SK-N-SH (cell line): ENCODE results near the gene ST6GALNAC3. TPM values are rescaled to one million over a fixed set of nuclear protein-coding genes. Genes with fewer than 3 reads are reported as not detected.

Experiments used
- CTCF ChIA-PET: fragments of 300-600, 350-600 bp; formaldehyde crosslinking; extraction: SDS; loops from one replicate; lab custom pipeline; 2021; lab: Yijun Ruan, JAX
- POLR2A ChIA-PET: fragments of 350-600 bp; sonication (Branson Sonifier 250); formaldehyde crosslinking; extraction: SDS; loops from one replicate; lab custom pipeline; 2020; ENCODE audit warnings: antibody characterized with exemption, inconsistent platforms; lab: Yijun Ruan, JAX
- DNase-seq: peaks from one replicate; pipeline ENCODE4 v3.0.0; 2012
- H2AFZ ChIP-seq: fragments of 200-600 bp; sonication (generic); 2 replicates; pipeline ENCODE4 v1.8.1; 2016; ENCODE audit warnings: antibody characterized with exemption, mild to moderate bottlenecking, low read depth
- H3F3A ChIP-seq: fragments of 200-600 bp; sonication (generic); replicated peaks from 2 replicates; pipeline ENCODE3; 2016; ENCODE audit warnings: antibody characterized with exemption, mild to moderate bottlenecking; ENCODE audit not compliant: insufficient read depth
- H3K27ac ChIP-seq, 2 experiments: fragments of 200-500 bp in 1 of 2; fragments of 200-600 bp in 1 of 2; sonication (Bioruptor generic) in 1 of 2; sonication (generic), shearing (Covaris generic) in 1 of 2; 2 replicates each; pipeline versions ENCODE4 v1.5.1 to v1.6.1; 2014 to 2016; ENCODE audit warnings: low read depth in 2 of 2, inconsistent platforms in 1 of 2, low read length in 1 of 2, mild to moderate bottlenecking in 1 of 2, mixed read lengths in 1 of 2
- H3K27me3 ChIP-seq: fragments of 200-600 bp; sonication (generic), shearing (Covaris generic); 2 replicates; pipeline ENCODE4 v1.6.1; 2016; ENCODE audit warnings: mixed run types; ENCODE audit not compliant: insufficient read depth
- H3K36me3 ChIP-seq, 2 experiments: fragments of 200-500 bp in 1 of 2; fragments of 200-600 bp in 1 of 2; sonication (Bioruptor generic) in 1 of 2; sonication (generic) in 1 of 2; replicated peaks in 1 of 2; 2 replicates each; pipeline versions ENCODE3 to v1.5.1; 2014 to 2016; ENCODE audit warnings: low read length in 1 of 2, mild to moderate bottlenecking in 1 of 2; ENCODE audit not compliant: insufficient read depth in 2 of 2, control insufficient read depth in 1 of 2
- H3K4me1 ChIP-seq, 2 experiments: fragments of 200-500 bp in 1 of 2; fragments of 200-600 bp in 1 of 2; sonication (Bioruptor generic) in 1 of 2; sonication (generic), shearing (Covaris generic) in 1 of 2; 2 replicates each; pipeline versions ENCODE4 v1.5.1 to v1.6.1; 2014 to 2016; ENCODE audit warnings: low read depth in 1 of 2, low read length in 1 of 2, mixed run types in 1 of 2; ENCODE audit not compliant: insufficient read depth in 2 of 2, control insufficient read depth in 1 of 2
- H3K4me2 ChIP-seq: fragments of 200-600 bp; sonication (generic), shearing (Covaris generic); 2 replicates; pipeline ENCODE4 v1.6.1; 2017; ENCODE audit warnings: mixed run types
- H3K4me3 ChIP-seq, 2 experiments: fragments of 200-500 bp in 1 of 2; fragments of 200-600 bp in 1 of 2; sonication (Bioruptor generic) in 1 of 2; sonication (generic), shearing (Covaris generic) in 1 of 2; 2 replicates each; pipeline versions ENCODE4 v1.5.1 to v1.8.1; 2014 to 2016; ENCODE audit warnings: low read depth in 2 of 2, inconsistent platforms in 1 of 2, low read length in 1 of 2, mild to moderate bottlenecking in 1 of 2, mixed read lengths in 1 of 2, moderate library complexity in 1 of 2
- H3K79me2 ChIP-seq: fragments of 200-600 bp; sonication (generic); 2 replicates; pipeline ENCODE4 v1.8.1; 2017; ENCODE audit warnings: mild to moderate bottlenecking; ENCODE audit not compliant: insufficient read depth
- H3K9ac ChIP-seq: fragments of 200-600 bp; sonication (generic); 2 replicates; pipeline ENCODE4 v1.6.1; 2017; ENCODE audit warnings: mixed run types
- H3K9me2 ChIP-seq: fragments of 200-600 bp; sonication (generic); 2 replicates; pipeline ENCODE4 v1.6.1; 2017; ENCODE audit warnings: mixed run types
- H3K9me3 ChIP-seq: fragments of 200-600 bp; sonication (generic); 2 replicates; pipeline ENCODE4 v1.6.1; 2017; ENCODE audit warnings: mixed run types, mild to moderate bottlenecking, moderate library complexity
- H4K20me1 ChIP-seq: fragments of 200-600 bp; sonication (generic); 2 replicates; pipeline ENCODE4 v1.6.1; 2017; ENCODE audit warnings: mild to moderate bottlenecking, mixed run types; ENCODE audit not compliant: insufficient read depth
- CTCF ChIP-seq: fragments of 200-600 bp; sonication (generic); IDR thresholded peaks from 2 replicates; pipeline ENCODE4 v1.6.1; 2017; ENCODE audit warnings: antibody characterized with exemption, mild to moderate bottlenecking, moderate library complexity
- ELF1 ChIP-seq: IDR thresholded peaks from 2 replicates; pipeline ENCODE4 v1.4.0; 2012
- EZH2phosphoT487 ChIP-seq: fragments of 200-600 bp; sonication (generic); IDR thresholded peaks from 2 replicates; pipeline ENCODE4 v1.6.1; 2017; ENCODE audit warnings: low read depth, mixed run types, mild to moderate bottlenecking, antibody characterized with exemption, moderate library complexity, borderline replicate concordance
- GATA2 ChIP-seq: sonication (generic); formaldehyde crosslinking; IDR thresholded peaks from 2 replicates; pipeline ENCODE4 v1.5.0; 2020; ENCODE audit warnings: mild to moderate bottlenecking, missing genetic modification reagents
- IRF3 ChIP-seq: fragments of 150-350 bp; IDR thresholded peaks from 2 replicates; pipeline ENCODE4 v1.6.1; 2016; ENCODE audit warnings: mild to moderate bottlenecking, low read depth, low read length
- JUND ChIP-seq: IDR thresholded peaks from 2 replicates; pipeline ENCODE4 v1.4.0; 2012
- MAX ChIP-seq: IDR thresholded peaks from 2 replicates; pipeline ENCODE4 v1.4.0; 2012; ENCODE audit warnings: low read depth
- PBX3 ChIP-seq: IDR thresholded peaks from 2 replicates; pipeline ENCODE4; 2012
- POLR2AphosphoS5 ChIP-seq: IDR thresholded peaks from 2 replicates; pipeline ENCODE4 v1.6.1; 2012; ENCODE audit warnings: low read depth, low read length
- SMC3 ChIP-seq: IDR thresholded peaks from 2 replicates; pipeline ENCODE4 v1.6.1; 2012; ENCODE audit warnings: low read depth, low read length, improper control_type of control experiment
- TCF12 ChIP-seq: IDR thresholded peaks from 2 replicates; pipeline ENCODE4 v1.4.0; 2012
- TEAD4 ChIP-seq: IDR thresholded peaks from 2 replicates; pipeline ENCODE4 v1.4.0; 2012; ENCODE audit warnings: mild to moderate bottlenecking, borderline replicate concordance; ENCODE audit not compliant: insufficient read depth
- USF2 ChIP-seq: fragments of 150-350 bp; IDR thresholded peaks from 2 replicates; pipeline ENCODE4 v1.6.1; 2017; ENCODE audit warnings: antibody characterized with exemption, low read length, low read depth, borderline replicate concordance
- ZBTB33 ChIP-seq: IDR thresholded peaks from 2 replicates; pipeline ENCODE4 v1.4.0; 2012; ENCODE audit warnings: low read depth, borderline replicate concordance
- WGBS: methylation state at CpG from one replicate; pipeline ENCODE4 v1.1.6; 2017; ENCODE audit warnings: low lambda C conversion rate; 5-methylcytosine and 5-hydroxymethylcytosine counted together
- polyA plus RNA-seq, 3 experiments: library from polyadenylated mRNA; depleted of rRNA; stranded (reverse); fragments of >200 nt; gene quantifications; 2 replicates each; pipeline ENCODE4 v1.2.3, GENCODE V29; 2012

Gene ST6GALNAC3
- polyA plus RNA-seq, 1 of the 3 experiments (the other 2 are of a cell fraction), result 8.1 TPM

GRCh38 chr1:76115171-76115570 lies 40.6 kb downstream of the ST6GALNAC3 start:
- Histone ChIP-seq H3F3A (no peaks in the 10 kb centered on the region), H3K9me2 (no peaks in the 10 kb centered on the region), H3K27ac (no peak overlapping the region), H3K27me3 (no peaks in the 10 kb centered on the region), H2AFZ (no peak overlapping the region), H3K9ac (no peak overlapping the region), H3K79me2 (peaks cover 25% of the 10 kb centered on the region), H3K4me2 (no peak overlapping the region), H3K9me3 (no peaks in the 10 kb centered on the region), H4K20me1 (no peaks in the 10 kb centered on the region), H3K4me3 (no peak overlapping the region), H3K4me1 (peaks cover 0 to 4% of the 10 kb centered on the region in 2 experiments; a peak in 2 of 4 replicates), H3K36me3 (no peaks in the 10 kb centered on the region)
- ChIA-PET CTCF (interaction anchor here (0.7 to 1.2 kb wide), 2 partner anchors 9 to 206 kb away, joined by 3 to 4 read pairs; no protein-coding TSS in a partner anchor), POLR2A (no interaction called here)
- DNase-seq, result no peak
- WGBS, result 97% methylated on average over 2 of the region's 2 CpGs
- no peak for TF ChIP-seq MAX
- TF ChIP-seq ELF1, result no peak
- peak; percentile 21; the same call in 1 of the 2 replicates for TF ChIP-seq TCF12
- TF ChIP-seq IRF3, result no peak
- TF ChIP-seq TEAD4, result no peak
- no peak for TF ChIP-seq JUND
- no peak for TF ChIP-seq ZBTB33
- peak; percentile 62 for TF ChIP-seq PBX3
- TF ChIP-seq GATA2 (CRISPR knock-in tag), result no peak
- no peak for TF ChIP-seq POLR2AphosphoS5

GRCh38 chr1:76121850-76122249 lies 47.3 kb downstream of the ST6GALNAC3 start:
- H3K9me3 ChIP-seq, result no peaks in the 10 kb centered on the region
- H3K27ac ChIP-seq, result no peak overlapping the region
- 93% methylated on average over 5 of the region's 5 CpGs for WGBS
- H3F3A ChIP-seq, result peaks cover 3% of the 10 kb centered on the region
- H3K4me3 ChIP-seq, result no peak overlapping the region
- no peaks in the 10 kb centered on the region for H3K9me2 ChIP-seq
- H3K36me3 ChIP-seq, result no peaks in the 10 kb centered on the region
- TF ChIP-seq EZH2phosphoT487 (no peak), CTCF (no peak), POLR2AphosphoS5 (no peak), USF2 (no peak), SMC3 (no peak)
- no peaks in the 10 kb centered on the region for H4K20me1 ChIP-seq
- DNase-seq, result no peak
- no peak overlapping the region for H3K9ac ChIP-seq
- H3K27me3 ChIP-seq, result no peaks in the 10 kb centered on the region
- H3K4me1 ChIP-seq, result peaks cover 4 to 5% of the 10 kb centered on the region in 2 experiments; a peak in 2 of 4 replicates
- no peak overlapping the region for H3K4me2 ChIP-seq
- CTCF ChIA-PET, result interaction anchor here (1.3 kb wide), 1 partner anchor 33 kb away, joined by 3 read pairs; no protein-coding TSS in a partner anchor
- POLR2A ChIA-PET, result interaction anchor here (0.6 kb wide), 1 partner anchor 55 kb away, joined by 3 read pairs; no protein-coding TSS in a partner anchor
- H3K79me2 ChIP-seq, result peaks cover 10% of the 10 kb centered on the region; the same call in 1 of the 2 replicates
- no peak overlapping the region for H2AFZ ChIP-seq
